GM12891 (cell line): Measurements from ENCODE around the gene ATAD2B.

ENCODE experiments used
- DNase-seq: peaks from one replicate; pipeline ENCODE4 v3.0.0; 2011; ENCODE audit warnings: low spot score; ENCODE audit not compliant: insufficient read length
- FAIRE-seq: peaks from 2 replicates; lab custom pipeline; 2011; peaks lifted over from hg19 to GRCh38; lab: Jason Lieb, UNC
- PAX5 ChIP-seq: IDR thresholded peaks from 2 replicates; pipeline ENCODE4 v1.6.1; 2011; ENCODE audit warnings: low read length, moderate library complexity, mild to moderate bottlenecking; ENCODE audit not compliant: insufficient read depth, severe bottlenecking
- POLR2A ChIP-seq: IDR thresholded peaks from 2 replicates; pipeline ENCODE4 v1.6.1; 2011; ENCODE audit warnings: low read depth, low read length, control low read depth
- POLR2AphosphoS5 ChIP-seq: IDR thresholded peaks from 2 replicates; pipeline ENCODE4 v1.6.1; 2011; ENCODE audit warnings: low read depth, low read length, control low read depth
- POU2F2 ChIP-seq: IDR thresholded peaks from 2 replicates; pipeline ENCODE4 v1.6.1; 2011; ENCODE audit warnings: low read depth, mild to moderate bottlenecking, control low read depth, low read length, moderate library complexity
- SPI1 ChIP-seq: IDR thresholded peaks from 2 replicates; pipeline ENCODE4 v1.6.1; 2011; ENCODE audit warnings: low read depth, low read length, control low read depth
- TAF1 ChIP-seq: IDR thresholded peaks from 2 replicates; pipeline ENCODE4 v1.6.1; 2011; ENCODE audit warnings: low read depth, low read length, control low read depth

ATAD2B gene

DNA sequence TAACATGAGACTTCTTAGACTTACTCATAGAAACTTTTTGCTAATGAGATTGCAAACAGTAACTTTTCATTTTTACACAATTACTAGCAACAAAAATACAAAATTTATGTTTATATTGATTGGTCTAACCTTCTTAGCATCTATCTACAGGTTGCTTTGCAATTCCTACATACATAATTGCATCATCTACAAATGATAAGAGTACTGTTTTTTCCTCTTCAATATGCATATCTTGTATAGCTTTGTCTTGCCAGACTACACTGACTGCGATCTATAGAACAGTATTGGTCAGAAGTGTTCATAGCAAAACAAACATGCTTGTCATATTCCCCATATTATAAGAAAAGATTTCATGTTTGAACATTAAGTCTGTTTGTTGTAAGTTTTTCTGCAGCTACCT lies 87.9 kb downstream of the ATAD2B start:
- FAIRE-seq: peak; percentile 23
- DNase-seq: no peak
- TF ChIP-seq POLR2AphosphoS5: no peak

DNA sequence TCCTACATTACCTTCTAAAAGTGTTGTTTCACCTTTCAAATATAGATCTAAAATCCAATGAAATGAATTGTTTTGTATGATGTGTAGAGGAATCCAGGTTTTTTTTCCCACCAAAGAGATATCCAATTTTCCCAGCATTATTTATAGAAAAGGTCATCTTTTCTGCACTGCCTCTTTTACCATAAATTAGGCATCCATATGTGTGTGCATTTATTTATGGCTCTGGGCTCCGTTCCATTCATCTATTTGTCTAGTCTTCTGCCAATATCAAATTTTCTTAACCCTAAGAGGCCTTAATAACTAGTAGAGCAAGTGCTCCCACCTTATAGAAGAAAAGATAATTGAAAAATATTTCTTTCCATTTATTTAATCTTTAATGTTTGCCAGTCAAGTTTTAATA lies 88.3 kb downstream of the ATAD2B start:
- TF ChIP-seq POLR2AphosphoS5 (no peak), TAF1 (no peak), POLR2A (no peak), SPI1 (no peak), POU2F2 (no peak), PAX5 (no peak)
- DNase-seq (no peak), FAIRE-seq (no peak)

DNA sequence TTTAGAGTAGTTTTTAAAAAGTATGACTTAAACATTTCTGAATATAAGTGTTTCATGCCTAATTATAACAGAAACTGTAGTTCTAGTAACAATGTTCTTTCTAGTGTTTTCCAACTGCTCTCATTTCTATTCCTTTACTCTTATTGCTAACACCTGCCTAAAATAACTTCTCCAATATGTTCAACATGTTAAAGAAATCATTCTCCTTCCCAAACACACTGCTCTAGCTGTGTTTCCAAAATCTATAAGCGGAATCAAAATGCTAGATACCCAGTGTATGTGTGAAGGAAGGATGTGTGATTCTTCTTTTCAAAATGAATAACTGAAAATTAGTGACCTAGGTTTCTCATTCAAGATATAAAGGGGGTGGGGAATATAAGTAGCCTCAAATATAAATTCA lies 89.1 kb downstream of the ATAD2B start:
- FAIRE-seq (no peak), DNase-seq (no peak)
- no peak for TF ChIP-seq SPI1
- no peak for TF ChIP-seq POLR2A
- no peak for TF ChIP-seq PAX5
- TF ChIP-seq POU2F2: no peak
- no peak for TF ChIP-seq TAF1
- TF ChIP-seq POLR2AphosphoS5: no peak

DNA sequence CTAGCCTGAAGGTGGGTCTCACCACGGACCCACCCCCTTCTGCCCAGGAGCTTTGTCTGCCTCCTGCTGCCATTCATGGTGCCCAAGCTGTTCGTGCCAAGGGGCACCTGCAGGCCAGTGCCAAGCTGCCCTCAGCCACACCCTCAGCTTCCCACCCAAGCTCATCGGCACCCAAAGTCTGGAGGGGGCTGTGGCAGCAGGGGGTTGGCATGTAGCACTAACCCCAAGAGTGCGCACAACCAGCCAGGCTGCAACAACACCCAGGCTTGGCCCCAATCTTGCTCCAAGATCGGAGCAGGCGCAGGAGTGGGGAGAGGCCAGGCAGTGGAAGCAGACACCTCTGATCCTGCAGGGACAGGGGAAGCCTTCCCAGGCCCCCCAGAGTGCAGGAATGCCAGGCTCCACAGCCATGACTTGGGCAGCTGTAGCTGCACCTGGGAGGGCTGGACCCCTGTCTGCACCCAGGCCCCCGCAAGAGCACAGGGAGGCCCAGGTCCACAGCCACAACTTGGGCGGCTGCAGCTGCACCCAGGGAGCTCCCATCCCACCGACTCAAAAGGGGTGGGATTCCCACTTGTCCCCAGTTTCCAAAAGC lies 89.9 kb downstream of the ATAD2B start:
- no peak for FAIRE-seq
- no peak for DNase-seq
- no peak for TF ChIP-seq TAF1
- no peak for TF ChIP-seq POLR2A

DNA sequence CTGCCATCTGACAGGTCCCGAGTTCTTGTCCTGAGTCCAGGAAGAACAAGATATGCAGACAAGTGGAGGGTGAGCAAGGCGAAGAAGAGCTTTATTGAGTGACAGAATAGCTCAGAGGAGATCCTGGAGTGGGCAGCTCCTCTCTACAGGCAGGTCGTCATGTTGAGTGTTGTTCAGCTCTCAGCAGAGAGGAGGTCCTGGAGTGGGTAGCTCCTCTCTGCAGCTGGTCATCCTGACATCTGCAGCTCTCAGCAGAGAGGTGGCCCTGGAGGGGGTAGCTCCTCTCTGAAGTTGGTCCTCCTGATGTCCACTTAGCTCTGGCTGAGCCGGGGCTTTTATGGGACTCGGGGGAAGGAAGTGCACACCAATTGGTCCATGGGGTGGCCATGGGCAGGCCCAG lies 90.4 kb downstream of the ATAD2B start:
- DNase-seq (no peak), FAIRE-seq (no peak)
- TF ChIP-seq POU2F2: no peak
- TF ChIP-seq TAF1: no peak
- no peak for TF ChIP-seq PAX5
- TF ChIP-seq SPI1: no peak
- TF ChIP-seq POLR2AphosphoS5: no peak

DNA sequence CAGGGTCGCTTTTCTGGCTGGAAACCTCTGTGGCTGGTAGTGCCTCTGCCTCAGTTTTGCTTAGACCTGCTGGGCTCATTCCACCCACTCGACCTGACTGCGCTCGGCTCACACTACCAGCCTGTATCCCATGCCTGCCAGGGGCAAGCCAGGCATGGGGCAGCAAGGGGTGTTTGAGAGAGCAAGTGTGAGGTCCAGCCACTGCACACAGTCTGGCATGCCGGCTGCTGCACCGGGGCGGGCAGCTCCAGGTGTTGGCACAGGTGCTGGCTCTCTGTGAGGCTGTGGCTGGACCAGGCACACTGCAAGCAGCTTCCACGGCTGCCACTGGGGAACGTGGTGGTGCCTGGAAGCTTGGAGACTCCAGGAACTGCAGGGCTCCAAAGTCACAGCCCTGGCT lies 90.9 kb downstream of the ATAD2B start:
- DNase-seq (no peak), FAIRE-seq (no peak)
- TF ChIP-seq POLR2AphosphoS5: no peak
- TF ChIP-seq PAX5: no peak
- no peak for TF ChIP-seq TAF1
- TF ChIP-seq SPI1: no peak
- no peak for TF ChIP-seq POU2F2
- TF ChIP-seq POLR2A: no peak

DNA sequence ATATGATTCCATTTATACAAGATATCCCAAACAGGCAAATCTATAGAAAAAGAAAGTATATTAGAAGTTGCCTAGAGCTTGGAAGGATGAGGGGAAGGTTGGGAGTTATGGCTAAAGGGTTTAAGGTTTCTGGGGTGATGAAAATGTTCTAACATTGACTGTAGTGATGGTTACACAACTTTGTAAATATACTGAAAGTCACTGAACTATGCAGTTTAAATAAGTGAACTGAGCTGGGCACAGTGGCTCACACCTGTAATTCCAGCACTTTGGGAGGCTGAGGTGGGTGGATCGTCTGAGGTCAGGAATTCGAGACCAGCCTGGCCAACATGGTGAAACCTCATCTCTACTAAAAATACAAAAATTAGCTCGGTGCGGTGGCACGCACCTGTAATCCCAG lies 91.5 kb downstream of the ATAD2B start:
- TF ChIP-seq POLR2AphosphoS5 (no peak), POLR2A (no peak), TAF1 (no peak), SPI1 (no peak), PAX5 (no peak)
- DNase-seq (no peak), FAIRE-seq (no peak)

DNA sequence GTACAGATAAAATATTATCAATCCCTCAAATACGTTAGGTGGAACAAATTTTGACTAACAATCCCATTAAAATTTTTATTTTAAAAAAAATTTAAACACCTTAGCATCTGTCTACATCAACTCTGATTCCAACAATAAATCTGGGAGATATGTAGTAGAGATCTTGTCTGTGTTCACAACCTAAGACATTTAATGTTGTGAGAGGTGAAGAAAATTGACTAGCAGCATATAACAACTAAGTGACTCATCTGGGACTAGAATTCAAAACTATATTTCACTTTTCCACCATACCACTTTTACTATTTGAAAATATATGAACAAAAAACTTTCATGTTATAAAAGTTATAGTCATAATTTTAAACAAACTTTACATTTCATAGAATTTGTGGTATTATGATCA lies 97.9 kb downstream of the ATAD2B start:
- FAIRE-seq (no peak), DNase-seq (no peak)
- no peak for TF ChIP-seq POU2F2
- TF ChIP-seq POLR2A: no peak
- TF ChIP-seq POLR2AphosphoS5: no peak
- no peak for TF ChIP-seq TAF1
- no peak for TF ChIP-seq PAX5
- no peak for TF ChIP-seq SPI1

DNA sequence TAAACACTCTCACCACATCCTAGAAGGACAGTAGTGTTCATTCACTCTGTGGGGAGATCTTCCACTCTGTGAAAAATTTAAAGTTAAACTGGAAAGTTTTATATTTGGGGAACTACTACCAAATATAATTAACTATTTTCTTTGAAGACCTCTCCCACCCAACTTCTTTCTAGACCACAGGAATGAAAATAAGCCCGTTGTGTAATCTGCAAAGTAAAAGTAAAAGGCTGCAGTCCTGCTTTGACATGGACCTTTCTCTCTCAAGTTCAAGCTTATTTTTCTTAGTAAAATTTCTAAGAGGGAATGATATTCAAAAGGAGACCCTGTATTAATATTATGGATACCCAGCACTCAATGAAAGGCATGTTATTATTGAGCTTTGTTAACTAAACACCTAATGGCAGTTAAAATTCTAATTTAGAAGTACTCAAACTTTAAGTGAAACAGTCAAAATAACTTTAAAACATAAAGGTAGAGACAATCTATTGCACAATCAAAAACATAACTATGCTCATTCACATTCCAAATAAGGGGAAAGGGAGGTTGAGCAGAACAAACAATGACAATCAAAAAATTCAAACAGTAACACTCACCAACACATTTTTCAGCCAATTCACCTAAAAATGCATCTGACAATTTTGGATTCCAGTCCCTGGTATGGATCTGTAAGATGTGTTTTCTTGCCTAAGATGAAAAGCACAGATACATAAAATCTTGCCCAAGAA lies 98.5 kb downstream of the ATAD2B start:
- FAIRE-seq (no peak), DNase-seq (no peak)
- no peak for TF ChIP-seq POU2F2
- no peak for TF ChIP-seq TAF1
- no peak for TF ChIP-seq SPI1
- no peak for TF ChIP-seq POLR2AphosphoS5
- no peak for TF ChIP-seq PAX5
- no peak for TF ChIP-seq POLR2A

DNA sequence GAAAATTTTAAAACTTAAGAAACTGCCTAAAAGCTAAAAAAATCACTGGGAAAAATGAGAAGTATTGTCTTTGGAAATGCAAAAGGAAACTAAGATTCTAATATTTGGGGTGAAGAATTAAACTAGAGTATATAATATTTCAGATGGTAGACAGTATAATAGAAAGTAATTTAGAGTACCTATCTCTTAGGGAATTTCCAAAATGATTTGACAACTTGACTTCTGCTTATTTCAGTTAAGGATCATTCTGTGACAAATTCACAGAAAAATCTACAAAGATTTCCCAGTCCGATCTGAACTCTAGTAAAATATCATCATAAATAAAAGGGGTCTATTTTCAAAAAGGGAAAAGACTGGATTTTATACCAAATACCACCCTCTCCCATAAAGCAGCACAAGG lies 99.6 kb downstream of the ATAD2B start:
- FAIRE-seq: no peak
- no peak for DNase-seq

More for the DNA sequence above, 99.6 kb downstream of the ATAD2B start:
- TF ChIP-seq POLR2AphosphoS5: no peak
- TF ChIP-seq POU2F2: no peak
- no peak for TF ChIP-seq TAF1
- TF ChIP-seq PAX5: no peak
- TF ChIP-seq POLR2A: no peak
- no peak for TF ChIP-seq SPI1
